ENCODE results near the gene SEC16B.

DNA sequence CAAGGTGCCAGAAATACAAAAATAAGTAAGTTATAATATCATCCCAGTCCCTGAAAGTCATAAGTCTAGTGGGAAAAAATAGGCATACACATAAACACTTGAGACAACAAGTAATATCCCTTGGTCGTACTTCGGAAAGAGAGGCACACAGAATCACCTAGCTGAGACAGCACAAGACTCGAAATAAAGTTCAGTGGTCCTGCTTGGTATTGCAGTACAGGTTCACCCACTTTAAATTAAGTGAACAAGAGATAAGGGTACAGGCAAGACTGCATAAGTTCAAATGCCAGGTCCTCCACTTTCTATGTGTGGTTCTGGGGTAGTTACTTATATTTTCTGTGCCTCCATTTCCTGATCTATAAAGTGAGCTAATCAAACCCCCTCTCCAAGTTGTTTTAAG, 47.6 kb downstream of the SEC16B start:
- TF ChIP-seq POLR2A (IDR thresholded peaks at IDR 0.05; ENCODE audit: low read length) (no peak), GATA1 (IDR thresholded peaks at IDR 0.05; ENCODE audit: low read depth, low read length) (no peak)

Data from erythroblast (primary cell).